ENCODE data around the gene HMGA1.

Gene HMGA1

DNA sequence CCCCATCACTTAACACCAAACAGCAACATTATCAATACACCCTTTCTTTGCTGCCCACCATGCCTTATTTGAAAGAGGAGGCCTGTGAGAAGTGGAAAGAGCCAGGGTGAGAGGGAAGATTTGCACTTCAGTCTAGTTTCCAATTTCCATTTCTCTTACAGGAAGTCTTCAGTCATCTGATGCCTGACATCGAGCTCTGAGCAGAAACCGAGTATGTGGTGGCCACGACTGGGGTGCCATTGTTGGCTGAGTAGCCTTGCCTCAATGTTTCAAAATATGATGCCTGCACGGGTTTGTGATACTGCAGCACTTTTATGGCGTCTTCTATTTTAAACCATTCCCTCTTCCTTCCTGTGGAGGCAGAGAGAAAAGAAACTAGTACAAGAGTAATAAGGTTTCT lies 51.9 kb downstream of the HMGA1 start:
- DNase-seq (ENCODE audit: low read depth in 2 of 2, low spot score in 1 of 2), result no peak

DNA sequence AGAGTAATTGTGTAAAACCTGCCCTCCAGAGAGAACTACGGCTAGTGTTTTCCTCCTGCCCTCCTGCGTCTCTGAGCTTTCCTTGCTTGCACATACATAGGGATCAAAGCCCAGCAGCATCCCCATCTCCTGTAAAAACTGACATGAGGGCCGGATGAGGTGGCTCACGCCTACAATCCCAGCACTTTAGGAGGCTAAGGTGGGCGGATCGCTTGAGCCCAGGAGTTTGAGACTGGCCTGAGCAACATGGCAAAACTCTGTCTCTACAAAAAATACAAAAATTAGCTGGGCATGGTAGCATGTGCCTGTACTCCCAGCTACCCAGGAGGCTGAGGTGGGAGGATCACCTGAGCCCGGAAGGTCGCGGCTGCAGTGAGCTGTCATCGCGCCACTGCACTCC lies 52.5 kb downstream of the HMGA1 start:
- DNase-seq (ENCODE audit: low read depth in 2 of 2, low spot score in 1 of 2), result no peak

DNA sequence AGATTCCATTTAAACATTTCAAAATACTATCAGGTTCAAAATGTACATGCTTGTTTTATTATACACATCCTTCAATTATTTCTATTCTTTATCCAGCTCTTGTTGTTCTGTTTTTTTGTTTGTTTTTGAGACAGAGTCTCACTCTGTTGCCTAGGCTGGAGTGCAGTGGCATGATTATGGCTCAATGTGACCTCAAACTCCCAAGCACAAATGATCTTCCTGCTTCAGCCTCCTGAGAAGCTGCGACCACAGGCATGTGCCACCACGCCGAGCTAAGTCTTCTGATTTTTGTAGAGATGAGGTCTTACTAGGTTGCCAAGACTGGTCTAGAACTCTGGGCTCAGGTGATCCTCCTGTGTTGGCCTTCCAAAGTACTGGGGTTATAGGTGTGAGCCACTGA lies 56.3 kb downstream of the HMGA1 start:
- DNase-seq (ENCODE audit: low read depth in 2 of 2, low spot score in 1 of 2), result no peak

DNA sequence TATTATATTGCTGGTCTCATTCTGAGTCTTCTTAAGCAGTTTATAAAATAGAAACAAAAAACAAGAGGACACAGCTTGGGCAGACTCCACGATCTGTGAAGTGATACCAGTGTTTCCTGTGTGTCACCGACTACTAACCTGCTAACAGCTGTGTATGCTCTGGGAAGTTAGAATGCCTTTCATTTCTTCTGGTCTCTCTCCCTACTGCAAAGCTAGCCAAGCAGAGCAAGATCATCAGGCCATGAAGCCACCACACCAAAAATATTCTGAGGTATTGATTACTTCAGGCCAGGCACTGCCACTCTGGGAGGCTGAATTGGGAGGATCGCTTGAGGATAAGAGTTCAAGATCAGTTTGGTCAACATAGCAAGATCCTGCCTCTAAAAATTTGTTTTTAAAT lies 59.0 kb downstream of the HMGA1 start:
- DNase-seq (ENCODE audit: low read depth in 2 of 2, low spot score in 1 of 2), result no peak
